NB4 (cell line): ENCODE measurements around the gene TGFBR3.

Experiments used
- DNase-seq: peaks from one replicate; pipeline ENCODE4 v3.0.0; 2010; ENCODE audit warnings: low read depth
- H3K4me3 ChIP-seq: one replicate; pipeline ENCODE4 v1.5.1; 2011; ENCODE audit warnings: mild to moderate bottlenecking, low read depth, low read length, moderate library complexity
- CTCF ChIP-seq: IDR thresholded peaks from one replicate; pipeline ENCODE4 v1.5.1; 2012; ENCODE audit warnings: low read depth, low read length
- MAX ChIP-seq: IDR thresholded peaks from 2 replicates; pipeline ENCODE4 v1.6.1; 2011; ENCODE audit warnings: low read depth, low read length
- MYC ChIP-seq: IDR thresholded peaks from 2 replicates; pipeline ENCODE4 v1.6.1; 2011; ENCODE audit warnings: low read depth, low read length
- POLR2A ChIP-seq: IDR thresholded peaks from 2 replicates; pipeline ENCODE4 v1.6.1; 2011; ENCODE audit warnings: mild to moderate bottlenecking; ENCODE audit not compliant: insufficient read length; ENCODE audit errors: extremely low read depth

TGFBR3 gene

GRCh38 chr1:91881280-91881679 is 4.7 kb downstream of the TGFBR3 start:
- no peak overlapping the region for H3K4me3 ChIP-seq
- TF ChIP-seq MAX (no peak), MYC (no peak), POLR2A (no peak), CTCF (no peak)
- DNase-seq: no peak

- H3K4me3 ChIP-seq: no peak overlapping the region
- TF ChIP-seq CTCF (no peak), MAX (no peak), MYC (no peak), POLR2A (no peak)
- DNase-seq: no peak
Measured at GRCh38 chr1:91879733-91880132, 6.2 kb downstream of the TGFBR3 start.

GRCh38 chr1:91877574-91878208 is 8.3 kb downstream of the TGFBR3 start:
- no peak for DNase-seq
- H3K4me3 ChIP-seq: no peak overlapping the region
- TF ChIP-seq MYC: no peak
- TF ChIP-seq MAX: no peak
- TF ChIP-seq POLR2A: no peak
- TF ChIP-seq CTCF: no peak

- TF ChIP-seq CTCF: no peak
- DNase-seq: no peak
- H3K4me3 ChIP-seq: no peak overlapping the region
Measured at GRCh38 chr1:91876781-91877573, 9.0 kb downstream of the TGFBR3 start.

GRCh38 chr1:91876040-91876470 is 9.9 kb downstream of the TGFBR3 start:
- no peak for DNase-seq
- TF ChIP-seq POLR2A: no peak
- no peak for TF ChIP-seq CTCF
- no peak for TF ChIP-seq MAX
- TF ChIP-seq MYC: no peak
- no peak overlapping the region for H3K4me3 ChIP-seq
